Gastrocnemius medialis (tissue), 4 donors: ENCODE results near the gene FYCO1.

ENCODE experiments used
- CTCF ChIP-seq, 5 experiments: fragments of 450-650 bp in 3 of 5; fragments of 200-600 bp in 2 of 5; sonication (generic) in 2 of 5; IDR thresholded peaks in 4 of 5; conservative IDR thresholded peaks in 1 of 5; 1 replicate in 4 of 5; 2 replicates in 1 of 5; pipeline ENCODE4 v1.5.1; 2016 to 2019; ENCODE audit warnings: antibody characterized with exemption in 5 of 5, mild to moderate bottlenecking in 3 of 5, moderate library complexity in 3 of 5
- POLR2A ChIP-seq, 2 donors: fragments of 450-650 bp; IDR thresholded peaks; one replicate each; pipeline ENCODE4 v1.6.1; 2017; ENCODE audit warnings: antibody characterized with exemption in 2 of 2, mild to moderate bottlenecking in 2 of 2, moderate library complexity in 2 of 2

DNA sequence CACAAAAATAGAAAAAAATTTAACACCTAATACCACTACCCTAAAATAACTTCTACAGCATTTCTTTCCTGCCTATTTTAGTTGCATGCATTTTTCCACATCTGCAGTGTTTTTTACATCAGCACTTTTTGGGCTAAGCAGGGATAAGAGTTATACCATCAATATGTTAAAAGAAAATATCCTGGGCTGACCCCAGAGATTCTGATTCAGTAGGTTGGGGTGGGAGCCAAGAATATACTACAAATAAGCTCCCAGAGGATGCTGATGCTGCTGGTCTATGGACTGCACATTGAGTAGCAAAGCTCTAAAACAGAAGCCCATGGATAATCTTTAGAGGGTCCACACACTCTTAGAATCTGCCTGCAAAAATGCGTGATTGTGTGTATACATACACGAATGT, 14.8 kb downstream of the FYCO1 start:
- TF ChIP-seq CTCF (IDR thresholded peaks at IDR 0.05 in 4 of 5, conservative IDR thresholded peaks at IDR 0.05 in 1 of 5) = no peak
- no peak for TF ChIP-seq POLR2A (IDR thresholded peaks at IDR 0.05)
